Natural killer cell (primary cell): ENCODE results near the gene NFIA. TPM values are rescaled to one million over a fixed set of nuclear protein-coding genes. Genes with fewer than 3 reads are reported as not detected.

Experiments
- ATAC-seq, 3 donors: fragments of 150-1000 bp in 2 of 3; fragments of 200-7000 bp in 1 of 3; cut with Tn5 transposase; 1 replicate in 1 of 3; 2 replicates in 2 of 3; pipeline ENCODE4 v1.10.0; 2021; ENCODE audit warnings: mild to moderate bottlenecking in 2 of 3, moderate library complexity in 2 of 3
- DNase-seq, 2 donors: peaks; one replicate each; pipeline versions ENCODE4 v3.0.0 to v3.0.0-alpha.2; 2013 to 2021; ENCODE audit warnings: mixed read lengths in 1 of 2
- H3K27ac ChIP-seq: one replicate; pipeline ENCODE4 v1.5.1; 2013; ENCODE audit warnings: mild to moderate bottlenecking, low read length
- H3K27me3 ChIP-seq: one replicate; pipeline ENCODE4 v1.6.1; 2013; ENCODE audit warnings: low read length; ENCODE audit not compliant: control insufficient read depth, insufficient read depth
- H3K36me3 ChIP-seq: one replicate; pipeline ENCODE4 v1.6.1; 2013; ENCODE audit warnings: low read length; ENCODE audit not compliant: control insufficient read depth, insufficient read depth
- H3K4me1 ChIP-seq: one replicate; pipeline ENCODE4 v1.6.1; 2013; ENCODE audit warnings: low read length; ENCODE audit not compliant: control insufficient read depth, insufficient read depth
- H3K4me3 ChIP-seq: one replicate; pipeline ENCODE4 v1.5.1; 2013; ENCODE audit warnings: low read length
- H3K9me3 ChIP-seq: one replicate; pipeline ENCODE4 v1.6.1; 2013; ENCODE audit warnings: low read length; ENCODE audit not compliant: control insufficient read depth, insufficient read depth
- H3K27ac Mint-ChIP-seq, 2 donors: one replicate each; pipeline ENCODE4 v1.8.0; 2022; ENCODE audit warnings: mild to moderate bottlenecking in 2 of 2, mixed read lengths in 2 of 2, moderate library complexity in 1 of 2
- H3K27me3 Mint-ChIP-seq, 2 donors: one replicate each; pipeline ENCODE4 v1.8.0; 2022; ENCODE audit warnings: low read depth in 2 of 2, mixed read lengths in 2 of 2
- H3K36me3 Mint-ChIP-seq: one replicate; pipeline ENCODE4 v1.8.0; 2022; ENCODE audit warnings: mixed read lengths
- H3K4me1 Mint-ChIP-seq, 2 donors: one replicate each; pipeline ENCODE4 v1.8.0; 2022; ENCODE audit warnings: mixed read lengths in 2 of 2
- H3K4me3 Mint-ChIP-seq: one replicate; pipeline ENCODE4 v1.8.0; 2022; ENCODE audit warnings: mild to moderate bottlenecking, moderate library complexity, mixed read lengths
- H3K9me3 Mint-ChIP-seq, 2 donors: one replicate each; pipeline ENCODE4 v1.8.0; 2022; ENCODE audit warnings: mixed read lengths in 2 of 2
- CTCF ChIP-seq: fragments of 200-600 bp; IDR thresholded peaks from one replicate; pipeline ENCODE4 v1.8.0; 2022; ENCODE audit warnings: antibody characterized with exemption
- WGBS: methylation state at CpG from one replicate; pipeline ENCODE4 v1.1.7; 2013; ENCODE audit warnings: missing lambda C conversion rate; ENCODE audit not compliant: insufficient coverage; 5-methylcytosine and 5-hydroxymethylcytosine counted together
- intact Hi-C: fragments of 100-400 bp; cut with micrococcal nuclease; formaldehyde crosslinking; loops from one replicate; pipeline ENCODE4 v1.14.2; 2022
- total RNA-seq, 4 donors: library from RNA; stranded (reverse); fragments of 120-200 nt in 1 of 4; gene quantifications; one replicate each; pipeline versions ENCODE4 v1.2.3 to v1.2.4, GENCODE V29; 2013 to 2022

NFIA gene
- total RNA-seq, 3 donors from 2014 or later (not counting 1 experiment from before 2014, with no cell fraction given), result 3.5 to 6.5 (median 3.6) TPM

DNA sequence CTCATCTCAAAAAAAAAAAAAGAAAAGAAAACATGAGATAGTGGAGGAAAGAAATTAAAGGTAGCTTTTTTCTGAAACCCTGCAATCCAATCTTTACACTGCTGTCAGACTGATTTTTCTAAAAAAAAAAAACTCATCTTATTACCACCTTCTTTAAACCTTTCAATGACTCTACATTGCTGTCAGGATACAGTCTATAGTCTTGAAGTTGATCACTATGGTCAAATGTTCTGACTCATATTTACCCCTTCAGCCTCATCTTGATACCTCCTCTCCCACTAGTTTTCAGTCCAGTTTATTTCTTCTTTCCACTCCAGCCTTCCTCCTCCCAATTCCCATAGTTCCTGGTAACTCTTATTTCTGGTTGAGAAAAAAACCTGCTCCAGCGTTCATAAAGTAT, 17.7 kb upstream of the NFIA start:
- H3K27ac ChIP-seq, result no peak overlapping the region
- DNase-seq (no peak), ATAC-seq (no peak)
- no peak for TF ChIP-seq CTCF
- H3K27ac Mint-ChIP-seq, result no peak overlapping the region
- H3K4me3 Mint-ChIP-seq, result no peak overlapping the region
- H3K9me3 ChIP-seq, result no peaks in the 10 kb centered on the region
- intact Hi-C loops, result no loop called here
- H3K4me1 ChIP-seq, result no peaks in the 10 kb centered on the region
- H3K36me3 Mint-ChIP-seq, result no peaks in the 10 kb centered on the region
- no peak overlapping the region for H3K4me3 ChIP-seq
- H3K4me1 Mint-ChIP-seq, result no peaks in the 10 kb centered on the region
- no peaks in the 10 kb centered on the region for H3K36me3 ChIP-seq
- H3K9me3 Mint-ChIP-seq, result no peaks in the 10 kb centered on the region
- peaks cover 0 to 9% of the 10 kb centered on the region in 2 donors for H3K27me3 Mint-ChIP-seq
- no peaks in the 10 kb centered on the region for H3K27me3 ChIP-seq
- WGBS, result no CpG with 5 or more reads among the region's 1 CpG

DNA sequence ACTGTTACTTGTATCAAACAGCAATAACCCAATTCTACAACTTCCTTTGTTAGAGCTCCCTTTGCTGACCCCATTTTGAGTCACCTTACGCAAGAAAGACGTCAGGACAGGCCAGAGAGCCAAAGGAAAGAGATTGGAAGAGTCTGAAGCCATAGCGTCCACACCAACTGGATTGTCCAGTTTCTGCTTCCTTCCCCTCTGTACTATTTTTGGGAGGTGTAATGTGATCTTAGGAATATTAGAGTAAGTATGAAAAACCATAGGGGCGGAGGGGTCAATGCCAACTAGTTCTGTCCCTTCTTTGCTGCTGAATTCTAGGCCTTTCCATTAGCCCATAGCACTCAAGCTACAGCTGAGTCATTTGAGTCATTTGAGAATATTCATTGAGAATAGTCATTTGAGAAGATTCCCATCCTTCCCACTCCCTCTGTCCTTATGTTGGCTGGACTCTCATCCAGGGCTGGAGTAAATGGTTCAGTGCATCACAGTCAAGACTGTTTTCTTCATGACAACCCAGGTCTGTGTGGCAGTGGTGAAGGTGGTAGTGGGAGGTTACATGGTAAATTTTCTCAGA, 14.8 kb upstream of the NFIA start:
- intact Hi-C loops, result no loop called here
- Mint-ChIP-seq H3K4me1 (no peaks in the 10 kb centered on the region), H3K4me3 (no peak overlapping the region), H3K27ac (no peak overlapping the region), H3K36me3 (no peaks in the 10 kb centered on the region), H3K9me3 (no peaks in the 10 kb centered on the region), H3K27me3 (peaks cover 0 to 9% of the 10 kb centered on the region in 2 donors)
- no peak for DNase-seq
- H3K27ac ChIP-seq, result no peak overlapping the region
- no peaks in the 10 kb centered on the region for H3K27me3 ChIP-seq
- no peaks in the 10 kb centered on the region for H3K9me3 ChIP-seq
- no peaks in the 10 kb centered on the region for H3K36me3 ChIP-seq
- WGBS, result 93% methylated on average over 3 of the region's 4 CpGs
- no peak for TF ChIP-seq CTCF
- no peak overlapping the region for H3K4me3 ChIP-seq
- ATAC-seq, result no peak
- no peaks in the 10 kb centered on the region for H3K4me1 ChIP-seq

DNA sequence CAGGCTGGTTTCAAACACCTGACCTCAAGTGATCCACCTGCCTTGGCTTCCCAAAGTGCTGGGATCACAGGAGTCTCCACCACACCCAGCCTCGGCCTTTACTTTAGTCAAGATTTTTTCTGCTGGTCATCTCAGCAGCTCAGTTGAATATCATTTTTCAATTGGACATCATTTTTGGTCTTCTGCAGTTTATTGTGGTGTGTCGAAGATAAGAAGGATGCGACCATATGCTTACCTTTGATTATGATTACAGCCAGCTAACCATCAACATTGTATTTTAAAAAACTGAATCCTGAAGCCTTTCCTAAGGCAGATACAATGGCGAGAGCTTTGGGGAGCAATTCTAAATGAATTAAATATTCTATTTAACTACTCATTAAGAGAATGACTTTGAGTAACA, 12.3 kb upstream of the NFIA start:
- WGBS, result 98% methylated on average over 3 of the region's 4 CpGs
- no peak overlapping the region for H3K27ac ChIP-seq
- H3K27me3 ChIP-seq, result no peaks in the 10 kb centered on the region
- intact Hi-C loops, result no loop called here
- Mint-ChIP-seq H3K27ac (no peak overlapping the region), H3K27me3 (peaks cover 0 to 5% of the 10 kb centered on the region in 2 donors), H3K36me3 (no peaks in the 10 kb centered on the region), H3K4me3 (no peak overlapping the region), H3K4me1 (no peaks in the 10 kb centered on the region), H3K9me3 (no peaks in the 10 kb centered on the region)
- ATAC-seq (no peak), DNase-seq (no peak)
- H3K4me3 ChIP-seq, result no peak overlapping the region
- TF ChIP-seq CTCF, result no peak
- H3K36me3 ChIP-seq, result no peaks in the 10 kb centered on the region
- H3K4me1 ChIP-seq, result no peaks in the 10 kb centered on the region
- H3K9me3 ChIP-seq, result no peaks in the 10 kb centered on the region
